Neural progenitor cell (in vitro differentiated cells): ENCODE results near the gene ITPR2. TPM values are rescaled to one million over a fixed set of nuclear protein-coding genes. Genes with fewer than 3 reads are reported as not detected.

ENCODE experiments used
- DNase-seq: peaks from one replicate; pipeline ENCODE4 v3.0.0-alpha.2; 2016; ENCODE audit warnings: low spot score
- H2AFZ ChIP-seq: fragments of 200-600 bp; sonication (generic); replicated peaks from 2 replicates; pipeline ENCODE4 v1.6.1; 2016; ENCODE audit warnings: antibody characterized with exemption
- H3F3A ChIP-seq: fragments of 200-600 bp; sonication (generic); 2 replicates; pipeline ENCODE4 v1.6.1; 2016; ENCODE audit warnings: antibody characterized with exemption, low read depth
- H3K27ac ChIP-seq: fragments of 200-600 bp; sonication (generic); 2 replicates; pipeline ENCODE4 v1.5.1; 2016; ENCODE audit warnings: mild to moderate bottlenecking
- H3K27me3 ChIP-seq: fragments of 200-600 bp; sonication (generic); 2 replicates; pipeline ENCODE4 v1.6.1; 2016; ENCODE audit warnings: mild to moderate bottlenecking, moderate library complexity
- H3K36me3 ChIP-seq: fragments of 200-600 bp; sonication (generic); 2 replicates; pipeline ENCODE4 v1.5.1; 2016
- H3K4me1 ChIP-seq: fragments of 200-600 bp; sonication (generic); 2 replicates; pipeline ENCODE4 v1.6.1; 2016; ENCODE audit warnings: mixed run types
- H3K4me2 ChIP-seq: fragments of 200-600 bp; sonication (generic); 2 replicates; pipeline ENCODE4 v1.6.1; 2016
- H3K4me3 ChIP-seq: fragments of 200-600 bp; sonication (generic); 2 replicates; pipeline ENCODE4 v1.5.1; 2016
- H3K79me2 ChIP-seq: fragments of 200-600 bp; sonication (generic); 2 replicates; pipeline ENCODE4 v1.6.1; 2016; ENCODE audit warnings: low read depth
- H3K9ac ChIP-seq: fragments of 200-600 bp; sonication (generic); 2 replicates; pipeline ENCODE4 v1.6.1; 2016
- H3K9me3 ChIP-seq: fragments of 200-600 bp; sonication (generic); 2 replicates; pipeline ENCODE4 v1.5.1; 2016; ENCODE audit warnings: low read depth
- H4K20me1 ChIP-seq: fragments of 200-600 bp; sonication (generic); 2 replicates; pipeline ENCODE4 v1.6.1; 2016; ENCODE audit warnings: low read depth
- H3K27ac Mint-ChIP-seq: 3 replicates; pipeline ENCODE4 v1.8.0; 2021; ENCODE audit warnings: mixed read lengths
- H3K27me3 Mint-ChIP-seq: 2 replicates; pipeline ENCODE4 v1.8.0; 2022; ENCODE audit warnings: low read depth, mild to moderate bottlenecking, inconsistent platforms, moderate library complexity, mixed read lengths; ENCODE audit not compliant: insufficient read depth
- H3K36me3 Mint-ChIP-seq: 3 replicates; pipeline ENCODE4 v1.8.0; 2021; ENCODE audit warnings: mixed read lengths
- H3K4me1 Mint-ChIP-seq: 3 replicates; pipeline ENCODE4 v1.8.0; 2021; ENCODE audit warnings: mixed read lengths
- H3K4me3 Mint-ChIP-seq: 3 replicates; pipeline ENCODE4 v1.8.0; 2021; ENCODE audit warnings: mild to moderate bottlenecking, moderate library complexity, mixed read lengths
- H3K9me3 Mint-ChIP-seq: 3 replicates; pipeline ENCODE4 v1.8.0; 2020; ENCODE audit warnings: mixed read lengths
- EZH2 ChIP-seq: fragments of 200-600 bp; sonication (generic); IDR thresholded peaks from 2 replicates; pipeline ENCODE4 v1.6.1; 2017; ENCODE audit warnings: antibody characterized with exemption, mild to moderate bottlenecking, moderate library complexity
- EZH2phosphoT487 ChIP-seq: fragments of 200-600 bp; sonication (generic); IDR thresholded peaks from 2 replicates; pipeline ENCODE4 v1.6.1; 2017; ENCODE audit warnings: antibody characterized with exemption
- total RNA-seq: library from RNA; depleted of rRNA; stranded (reverse); fragments of >200 nt; gene quantifications from 2 replicates; pipeline ENCODE4 v1.2.3, GENCODE V29; 2015; ENCODE audit warnings: low replicate concordance
- TF ChIP-seq, protein P1 (sequence below): fragments of 200-600 bp; sonication (generic); IDR thresholded peaks from 2 replicates; pipeline ENCODE4 v1.5.1; 2017; ENCODE audit warnings: antibody characterized with exemption, mild to moderate bottlenecking

The ITPR2 gene
- total RNA-seq, 1 donor from 2014 or later, result 11.4 TPM

DNA sequence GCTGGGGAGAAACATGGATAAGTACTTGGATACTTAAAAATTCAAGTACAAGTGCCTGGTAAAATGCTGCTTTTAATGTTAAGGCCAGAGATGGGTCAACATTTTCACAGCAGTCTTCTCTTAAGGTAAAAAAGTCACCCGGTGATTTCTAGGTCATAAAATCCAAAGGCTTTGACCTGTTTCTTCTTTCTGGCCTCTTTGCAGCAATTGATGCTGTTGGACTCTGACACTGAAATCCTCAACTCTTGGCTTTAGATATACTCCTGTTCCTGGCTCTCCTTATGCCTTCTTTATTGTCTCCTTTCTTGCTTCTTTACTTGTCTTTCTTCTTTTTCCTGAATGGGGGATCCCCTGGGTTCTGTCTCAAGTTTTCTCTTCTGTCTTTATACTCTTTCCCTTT lies 448.5 kb downstream of the ITPR2 start:
- no peak overlapping the region for H2AFZ ChIP-seq
- no peak overlapping the region for H3K9ac ChIP-seq
- no peak overlapping the region for H3K27ac ChIP-seq
- no peaks in the 10 kb centered on the region for H4K20me1 ChIP-seq
- H3K9me3 ChIP-seq, result no peaks in the 10 kb centered on the region
- Mint-ChIP-seq H3K4me3 (no peak overlapping the region), H3K27me3 (no peaks in the 10 kb centered on the region), H3K36me3 (no peaks in the 10 kb centered on the region), H3K27ac (no peak overlapping the region), H3K9me3 (no peaks in the 10 kb centered on the region), H3K4me1 (no peaks in the 10 kb centered on the region)
- H3K4me3 ChIP-seq, result no peak overlapping the region
- TF ChIP-seq EZH2phosphoT487 (no peak), EZH2 (no peak)
- TF ChIP-seq, protein P1, sequence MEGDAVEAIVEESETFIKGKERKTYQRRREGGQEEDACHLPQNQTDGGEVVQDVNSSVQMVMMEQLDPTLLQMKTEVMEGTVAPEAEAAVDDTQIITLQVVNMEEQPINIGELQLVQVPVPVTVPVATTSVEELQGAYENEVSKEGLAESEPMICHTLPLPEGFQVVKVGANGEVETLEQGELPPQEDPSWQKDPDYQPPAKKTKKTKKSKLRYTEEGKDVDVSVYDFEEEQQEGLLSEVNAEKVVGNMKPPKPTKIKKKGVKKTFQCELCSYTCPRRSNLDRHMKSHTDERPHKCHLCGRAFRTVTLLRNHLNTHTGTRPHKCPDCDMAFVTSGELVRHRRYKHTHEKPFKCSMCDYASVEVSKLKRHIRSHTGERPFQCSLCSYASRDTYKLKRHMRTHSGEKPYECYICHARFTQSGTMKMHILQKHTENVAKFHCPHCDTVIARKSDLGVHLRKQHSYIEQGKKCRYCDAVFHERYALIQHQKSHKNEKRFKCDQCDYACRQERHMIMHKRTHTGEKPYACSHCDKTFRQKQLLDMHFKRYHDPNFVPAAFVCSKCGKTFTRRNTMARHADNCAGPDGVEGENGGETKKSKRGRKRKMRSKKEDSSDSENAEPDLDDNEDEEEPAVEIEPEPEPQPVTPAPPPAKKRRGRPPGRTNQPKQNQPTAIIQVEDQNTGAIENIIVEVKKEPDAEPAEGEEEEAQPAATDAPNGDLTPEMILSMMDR, result no peak
- H3K79me2 ChIP-seq, result no peaks in the 10 kb centered on the region
- H3F3A ChIP-seq, result no peaks in the 10 kb centered on the region
- no peaks in the 10 kb centered on the region for H3K36me3 ChIP-seq
- no peak overlapping the region for H3K4me2 ChIP-seq
- H3K4me1 ChIP-seq, result no peaks in the 10 kb centered on the region
- no peaks in the 10 kb centered on the region for H3K27me3 ChIP-seq
- no peak for DNase-seq

DNA sequence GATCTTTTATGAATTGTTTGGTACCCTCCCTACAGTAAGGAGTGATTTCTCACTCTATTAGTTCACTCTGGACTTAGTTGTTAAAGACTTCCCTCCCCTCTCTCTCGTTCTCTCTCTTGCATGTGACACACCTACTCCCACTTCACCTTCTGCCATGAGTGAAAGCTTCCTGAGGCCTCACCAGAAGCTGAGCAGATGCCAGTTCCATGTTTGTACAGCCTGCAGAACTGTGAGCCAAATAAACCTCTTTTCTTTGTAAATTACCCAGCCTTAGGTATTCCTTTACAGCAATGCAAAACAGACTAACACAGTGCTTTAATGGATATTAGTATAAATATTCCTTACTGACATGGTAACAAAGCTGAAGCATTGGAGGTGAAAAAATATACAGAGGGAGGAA lies 450.0 kb downstream of the ITPR2 start:
- no peak overlapping the region for H2AFZ ChIP-seq
- no peak for DNase-seq
- Mint-ChIP-seq H3K4me1 (no peaks in the 10 kb centered on the region), H3K9me3 (no peaks in the 10 kb centered on the region), H3K27ac (no peak overlapping the region), H3K27me3 (no peaks in the 10 kb centered on the region), H3K4me3 (no peak overlapping the region), H3K36me3 (no peaks in the 10 kb centered on the region)
- TF ChIP-seq EZH2phosphoT487 (no peak), EZH2 (no peak)
- TF ChIP-seq, protein P1, result no peak
- H3K4me1 ChIP-seq, result no peaks in the 10 kb centered on the region
- no peak overlapping the region for H3K9ac ChIP-seq
- H3K9me3 ChIP-seq, result no peaks in the 10 kb centered on the region
- no peak overlapping the region for H3K27ac ChIP-seq
- H4K20me1 ChIP-seq, result no peaks in the 10 kb centered on the region
- no peaks in the 10 kb centered on the region for H3K27me3 ChIP-seq
- no peaks in the 10 kb centered on the region for H3F3A ChIP-seq
- H3K4me3 ChIP-seq, result no peak overlapping the region
- no peaks in the 10 kb centered on the region for H3K79me2 ChIP-seq
- no peaks in the 10 kb centered on the region for H3K36me3 ChIP-seq
- H3K4me2 ChIP-seq, result no peak overlapping the region

DNA sequence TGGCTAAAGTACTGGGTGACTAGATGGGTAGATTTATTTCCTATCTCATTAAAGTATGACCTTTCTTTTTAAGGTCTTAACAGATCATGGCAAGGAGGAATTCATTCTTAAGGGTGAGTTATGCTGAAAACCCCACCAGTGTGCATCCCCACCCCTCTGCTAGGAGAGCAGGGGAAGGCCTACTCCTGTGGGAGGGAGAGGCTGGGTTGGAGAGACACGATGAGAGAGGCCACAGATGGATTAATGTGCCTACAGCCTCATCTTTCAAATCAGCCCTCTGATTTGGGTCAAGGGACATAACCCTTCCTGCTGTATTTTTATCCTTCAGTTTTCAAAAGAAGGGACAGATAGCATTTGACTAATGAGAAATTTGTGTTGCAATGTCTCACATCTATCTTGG lies 452.1 kb downstream of the ITPR2 start:
- Histone ChIP-seq H3K27ac (no peak overlapping the region), H3K9ac (no peak overlapping the region), H3F3A (no peaks in the 10 kb centered on the region), H3K4me2 (no peak overlapping the region), H2AFZ (no peak overlapping the region), H3K9me3 (no peaks in the 10 kb centered on the region), H3K4me3 (no peak overlapping the region), H3K36me3 (no peaks in the 10 kb centered on the region), H4K20me1 (no peaks in the 10 kb centered on the region), H3K79me2 (no peaks in the 10 kb centered on the region), H3K27me3 (no peaks in the 10 kb centered on the region), H3K4me1 (no peaks in the 10 kb centered on the region)
- DNase-seq, result no peak
- no peaks in the 10 kb centered on the region for H3K27me3 Mint-ChIP-seq
- TF ChIP-seq EZH2phosphoT487, result no peak
- TF ChIP-seq EZH2, result no peak
- TF ChIP-seq, protein P1, result no peak
- no peaks in the 10 kb centered on the region for H3K9me3 Mint-ChIP-seq
- no peaks in the 10 kb centered on the region for H3K4me1 Mint-ChIP-seq
- no peak overlapping the region for H3K27ac Mint-ChIP-seq
- H3K4me3 Mint-ChIP-seq, result no peak overlapping the region
- no peaks in the 10 kb centered on the region for H3K36me3 Mint-ChIP-seq
